Skeletal muscle tissue (tissue), 4 donors: Measurements from ENCODE around the gene DTYMK. TPM values are rescaled to one million over a fixed set of nuclear protein-coding genes. Genes with fewer than 3 reads are reported as not detected.
"Not testable (repeated sequence)": the region's sequence is repeated elsewhere in the genome, so short reads cannot be mapped to it uniquely, and the experiment has no call there.

Source experiments
- H3K27ac ChIP-seq: one replicate; pipeline ENCODE4 v1.7.0; 2013; ENCODE audit warnings: mild to moderate bottlenecking, low read depth, low read length, inconsistent platforms
- H3K27me3 ChIP-seq, 3 donors: one replicate each; pipeline ENCODE4 v1.7.0; 2013; ENCODE audit warnings: low read length in 3 of 3; ENCODE audit not compliant: control insufficient read depth in 3 of 3, insufficient read depth in 3 of 3
- H3K36me3 ChIP-seq, 3 donors: one replicate each; pipeline ENCODE4 v1.7.0; 2013; ENCODE audit warnings: low read length in 3 of 3; ENCODE audit not compliant: control insufficient read depth in 3 of 3, insufficient read depth in 3 of 3
- H3K4me1 ChIP-seq, 3 donors: one replicate each; pipeline ENCODE4 v1.7.0; 2013; ENCODE audit warnings: low read length in 3 of 3, mild to moderate bottlenecking in 3 of 3; ENCODE audit not compliant: control insufficient read depth in 3 of 3, insufficient read depth in 3 of 3
- H3K4me3 ChIP-seq, 3 donors: one replicate each; pipeline ENCODE4 v1.7.0; 2013; ENCODE audit warnings: low read length in 3 of 3
- H3K9ac ChIP-seq, 3 donors: one replicate each; pipeline ENCODE4 v1.7.0; 2013; ENCODE audit warnings: low read length in 3 of 3, mild to moderate bottlenecking in 3 of 3, moderate library complexity in 2 of 3, low read depth in 1 of 3
- H3K9me3 ChIP-seq, 3 donors: one replicate each; pipeline ENCODE4 v1.7.0; 2013; ENCODE audit warnings: low read length in 3 of 3; ENCODE audit not compliant: control insufficient read depth in 3 of 3
- total RNA-seq: library from RNA; depleted of rRNA; stranded (reverse); fragments of >200 nt; gene quantifications from one replicate; pipeline ENCODE4 v1.2.3, GENCODE V29; 2014
- donor health status: Osteomylitis.

The DTYMK gene, protein sequence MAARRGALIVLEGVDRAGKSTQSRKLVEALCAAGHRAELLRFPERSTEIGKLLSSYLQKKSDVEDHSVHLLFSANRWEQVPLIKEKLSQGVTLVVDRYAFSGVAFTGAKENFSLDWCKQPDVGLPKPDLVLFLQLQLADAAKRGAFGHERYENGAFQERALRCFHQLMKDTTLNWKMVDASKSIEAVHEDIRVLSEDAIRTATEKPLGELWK
- 14.1 TPM for total RNA-seq

GRCh38 chr2:241686650-241687425 is at the start of gene DTYMK:
DTYMK (minus strand) TSS chr2:241686815; CDS start chr2:241686783, 32 bp downstream.
- H3K9ac ChIP-seq = peak within 1 kb of the TSS; percentile 94 to 97 (median 95)
- H3K27ac ChIP-seq = peak within 1 kb of the TSS; percentile 95
- no peaks in the 10 kb centered on the region for H3K27me3 ChIP-seq
- peaks cover 19 to 36% (median 23%) of the 10 kb centered on the region in 3 donors for H3K4me1 ChIP-seq
- H3K36me3 ChIP-seq = peaks cover 12 to 20% (median 15%) of the 10 kb centered on the region in 3 donors
- H3K4me3 ChIP-seq = peak within 1 kb of the TSS; percentile 95 to 96 (median 96)
- H3K9me3 ChIP-seq = no peaks in the 10 kb centered on the region

DNA sequence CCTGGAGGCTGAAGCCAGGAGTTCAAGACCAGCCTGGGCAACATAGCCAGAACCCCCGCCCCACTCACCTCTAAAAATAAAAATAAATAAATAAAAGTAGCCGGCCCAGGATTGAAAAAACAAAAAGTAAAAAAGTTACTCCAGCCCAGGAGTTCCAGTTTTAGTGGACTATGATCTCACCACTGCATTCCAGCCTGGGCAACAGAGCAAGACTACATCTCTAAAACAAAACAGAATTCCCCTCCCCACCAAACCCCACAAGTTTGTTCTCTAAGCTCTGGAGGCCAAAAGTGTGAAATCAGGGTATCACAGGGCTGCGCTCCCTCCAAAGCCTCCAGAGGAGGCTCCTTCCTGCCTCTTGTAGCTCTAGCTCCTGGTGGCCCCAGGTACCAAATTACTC is 49.5 kb upstream of the DTYMK start:
- no peak overlapping the region for H3K27ac ChIP-seq
- no peaks in the 10 kb centered on the region for H3K9me3 ChIP-seq
- H3K36me3 ChIP-seq = peaks cover under 1 to 14% (median 7%) of the 10 kb centered on the region in 3 donors
- no peaks in the 10 kb centered on the region for H3K27me3 ChIP-seq
- no peak overlapping the region for H3K9ac ChIP-seq
- H3K4me3 ChIP-seq = no peak overlapping the region
- H3K4me1 ChIP-seq = peaks cover 4 to 20% (median 13%) of the 10 kb centered on the region in 3 donors

DNA sequence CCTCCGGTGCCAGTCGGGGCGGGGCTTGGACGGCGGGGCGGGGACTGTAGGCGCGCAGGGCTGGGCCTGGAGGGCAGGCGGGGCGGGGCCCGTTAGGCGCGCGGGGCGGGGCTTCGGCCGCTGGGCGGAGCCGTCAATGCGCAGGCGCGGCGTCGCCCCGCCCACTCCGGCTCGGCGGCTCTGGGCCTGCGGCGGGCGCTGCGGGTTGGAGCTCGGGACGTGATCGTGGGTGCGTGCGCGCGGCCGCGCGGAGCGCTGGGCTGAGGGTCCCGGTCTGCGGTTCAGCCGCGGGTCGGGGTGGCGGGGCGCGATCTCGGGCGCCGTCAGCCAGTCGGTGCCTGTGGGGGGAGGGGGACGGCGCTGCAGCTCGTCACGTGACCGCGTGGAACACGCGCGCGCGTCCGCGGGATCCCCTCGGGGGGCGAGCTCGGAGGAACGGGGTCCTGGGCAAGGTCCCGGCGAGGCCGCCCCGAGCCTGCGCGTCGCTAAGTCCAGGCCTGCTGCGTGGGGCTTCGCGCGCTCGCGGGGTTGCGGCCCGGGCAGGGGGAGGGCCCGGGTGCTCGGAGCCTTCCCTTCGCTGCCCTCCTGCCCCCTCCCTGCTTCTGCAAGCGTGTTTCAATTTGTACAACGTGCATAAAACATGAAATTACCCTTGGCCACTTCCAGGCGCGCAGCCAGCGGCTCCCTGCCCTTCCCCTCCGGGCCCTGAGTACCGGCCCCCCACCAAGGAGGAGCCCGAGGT is 48.0 kb upstream of the DTYMK start, which contains the start of gene D2HGDH:
Gene D2HGDH, plus strand, starts transcription at position 164 of the 742 bp plus-strand sequence. CDS start 595 bp downstream, outside the sequence.
- peaks cover 0 to 14% (median 7%) of the 10 kb centered on the region in 3 donors for H3K36me3 ChIP-seq
- H3K27me3 ChIP-seq = no peaks in the 10 kb centered on the region
- H3K4me1 ChIP-seq = peaks cover 4 to 16% (median 13%) of the 10 kb centered on the region in 3 donors
- H3K27ac ChIP-seq = peak within 1 kb of the TSS; percentile 74
- H3K9ac ChIP-seq = peak within 1 kb of the TSS; percentile 79 to 90 (median 81)
- H3K4me3 ChIP-seq = peak within 1 kb of the TSS; percentile 79 to 92 (median 88)
- no peaks in the 10 kb centered on the region for H3K9me3 ChIP-seq

DNA sequence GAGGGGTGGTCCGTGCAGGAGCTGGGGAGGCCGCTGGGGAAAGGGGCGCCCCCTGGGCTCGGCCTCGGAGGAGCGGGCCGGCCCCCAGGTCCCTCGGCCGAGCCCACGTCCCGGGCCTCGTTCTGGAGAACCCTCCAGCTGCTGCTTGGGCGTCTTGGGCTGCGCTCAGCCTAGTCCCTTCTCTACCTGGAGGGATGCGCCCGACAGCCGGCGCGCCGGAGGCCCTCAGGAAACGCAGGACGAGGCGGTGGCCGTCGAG is 47.5 kb upstream of the DTYMK start:
- no peaks in the 10 kb centered on the region for H3K9me3 ChIP-seq
- H3K9ac ChIP-seq = peak overlapping the region; percentile 17 to 75 (median 72)
- H3K27me3 ChIP-seq = no peaks in the 10 kb centered on the region
- H3K36me3 ChIP-seq = peaks cover 0 to 13% (median 5%) of the 10 kb centered on the region in 3 donors
- no peak overlapping the region for H3K27ac ChIP-seq
- peaks cover 5 to 16% (median 14%) of the 10 kb centered on the region in 3 donors for H3K4me1 ChIP-seq
- H3K4me3 ChIP-seq = peak overlapping the region; percentile 38 to 92 (median 63)

GRCh38 chr2:241733391-241734207 is 47.0 kb upstream of the DTYMK start:
- Histone ChIP-seq H3K36me3 (peaks cover 0 to 8% (median 5%) of the 10 kb centered on the region in 3 donors), H3K27me3 (no peaks in the 10 kb centered on the region), H3K4me1 (peaks cover 10 to 21% (median 18%) of the 10 kb centered on the region in 3 donors), H3K9me3 (no peaks in the 10 kb centered on the region), H3K4me3 (peak overlapping the region; percentile 38 to 92 (median 63)), H3K27ac (no peak overlapping the region), H3K9ac (peak overlapping the region; percentile 17 to 75 (median 72))

DNA sequence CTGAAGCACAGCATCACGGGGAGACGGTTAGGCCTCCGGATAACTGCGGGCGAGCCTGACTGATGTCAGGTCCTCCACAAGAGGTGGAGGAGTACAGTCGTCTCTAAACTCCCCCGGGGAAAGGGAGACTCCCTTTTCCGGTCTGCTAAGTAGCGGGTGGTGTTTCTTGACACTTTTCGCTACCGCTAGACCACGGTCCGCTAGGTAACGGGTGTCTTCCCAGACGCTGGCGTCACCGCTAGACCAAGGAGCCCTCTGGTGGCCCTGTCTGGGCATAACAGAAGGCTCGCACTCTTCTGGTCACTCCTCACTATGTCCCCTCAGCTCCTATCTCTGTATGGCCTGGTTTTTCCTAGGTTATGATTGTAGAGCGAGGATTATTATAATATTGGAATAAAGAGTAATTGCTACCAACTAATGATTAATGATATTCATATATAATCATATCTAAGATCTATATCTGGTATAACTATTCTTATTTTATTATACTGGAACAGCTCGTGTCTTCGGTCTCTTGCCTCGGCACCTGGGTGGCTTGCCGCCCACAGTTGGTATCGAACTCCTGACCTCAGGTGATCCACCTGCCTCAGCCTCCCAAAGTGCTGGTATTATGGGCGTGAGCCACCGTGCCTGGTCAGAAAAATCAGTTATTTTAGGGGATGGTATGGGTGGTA is 46.0 kb upstream of the DTYMK start:
- Histone ChIP-seq H3K4me1 (peaks cover 17 to 29% (median 26%) of the 10 kb centered on the region in 3 donors), H3K9ac (peak overlapping the region in 1 of 3 donors; percentile 25), H3K4me3 (peak overlapping the region in 1 of 3 donors; percentile 58)
- not testable (repeated sequence) for H3K9me3 ChIP-seq, H3K27me3 ChIP-seq, H3K27ac ChIP-seq, H3K36me3 ChIP-seq

DNA sequence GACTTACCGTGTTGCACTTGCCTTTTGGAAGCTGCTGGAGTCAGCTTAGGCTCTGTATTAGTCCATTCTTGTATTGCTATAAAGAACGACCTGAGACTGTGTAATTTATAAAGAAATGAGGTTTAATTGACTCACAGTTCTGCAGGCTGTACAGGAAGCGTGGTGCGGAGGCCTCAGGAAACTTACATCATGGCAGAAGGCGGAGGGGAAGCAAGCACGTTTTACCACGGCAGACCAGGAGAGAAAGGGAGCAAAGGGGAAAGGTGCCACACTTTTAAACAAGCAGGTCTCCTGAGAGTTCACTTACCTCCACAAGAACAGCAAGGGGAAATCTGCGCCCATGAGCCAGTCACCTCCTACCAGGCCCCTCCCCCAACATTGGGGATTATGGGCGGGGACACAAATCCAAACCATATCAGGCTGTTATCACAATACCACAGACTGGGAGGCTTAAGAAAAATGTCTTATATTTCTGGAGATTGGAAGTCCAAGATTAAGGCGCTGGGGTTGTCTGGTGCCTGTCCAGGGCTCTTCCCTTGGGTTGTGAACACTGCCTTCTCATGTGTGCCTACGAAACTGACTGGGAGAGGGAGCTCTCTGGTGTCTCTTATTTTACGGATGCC is 44.2 kb upstream of the DTYMK start:
- Histone ChIP-seq H3K9ac (no peak overlapping the region), H3K36me3 (peaks cover 2 to 6% (median 3%) of the 10 kb centered on the region in 3 donors), H3K9me3 (no peaks in the 10 kb centered on the region), H3K27me3 (no peaks in the 10 kb centered on the region), H3K27ac (no peak overlapping the region), H3K4me3 (no peak overlapping the region), H3K4me1 (peaks cover 17 to 29% (median 25%) of the 10 kb centered on the region in 3 donors)

- Histone ChIP-seq H3K9me3 (no peaks in the 10 kb centered on the region), H3K4me3 (no peak overlapping the region), H3K9ac (no peak overlapping the region), H3K27ac (no peak overlapping the region), H3K27me3 (no peaks in the 10 kb centered on the region), H3K4me1 (peaks cover 17 to 20% (median 18%) of the 10 kb centered on the region in 3 donors), H3K36me3 (peaks cover 3 to 8% (median 3%) of the 10 kb centered on the region in 3 donors)
These were observed 43.3 kb upstream of the DTYMK start for GRCh38 chr2:241729868-241730267.
